Breast epithelium (tissue), 3 donors: ENCODE results near the gene SRGAP2C.
"Not testable (repeated sequence)": the region's sequence is repeated elsewhere in the genome, so short reads cannot be mapped to it uniquely, and the experiment has no call there.

Experiments used
- POLR2A ChIP-seq: fragments of 450-650 bp; IDR thresholded peaks from one replicate; pipeline ENCODE4 v1.6.1; 2016; ENCODE audit warnings: antibody characterized with exemption, mild to moderate bottlenecking, moderate library complexity
- POLR2AphosphoS5 ChIP-seq, 3 donors: sonication (generic); formaldehyde crosslinking; IDR thresholded peaks; one replicate each; pipeline ENCODE4 v1.6.1; 2017; ENCODE audit warnings: antibody characterized with exemption in 3 of 3
- TF ChIP-seq, protein P1 (sequence below), 3 donors: fragments of 450-650 bp; IDR thresholded peaks; one replicate each; pipeline ENCODE4 v1.5.1; 2016 to 2017; ENCODE audit warnings: antibody characterized with exemption in 3 of 3, mild to moderate bottlenecking in 3 of 3, moderate library complexity in 3 of 3

DNA sequence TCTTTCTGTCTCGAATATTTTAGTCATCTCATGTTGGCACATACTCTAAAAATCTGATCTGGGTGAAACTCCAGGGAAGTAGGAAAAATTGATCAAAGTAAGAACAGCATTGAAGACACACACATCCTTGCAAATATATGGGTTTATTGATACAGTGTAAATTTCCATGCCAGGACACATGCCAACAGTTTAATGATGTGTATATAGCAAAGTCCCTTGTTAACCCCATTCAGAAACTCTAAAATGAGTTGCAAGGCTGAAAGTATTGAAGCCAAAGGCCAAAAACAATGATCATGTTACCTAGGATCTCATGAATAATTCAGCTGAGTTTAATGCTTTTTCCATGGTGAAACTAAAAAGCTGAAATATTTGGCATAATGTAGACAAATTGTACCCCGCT lies 61.6 kb downstream of the SRGAP2C start:
- TF ChIP-seq, protein P1, sequence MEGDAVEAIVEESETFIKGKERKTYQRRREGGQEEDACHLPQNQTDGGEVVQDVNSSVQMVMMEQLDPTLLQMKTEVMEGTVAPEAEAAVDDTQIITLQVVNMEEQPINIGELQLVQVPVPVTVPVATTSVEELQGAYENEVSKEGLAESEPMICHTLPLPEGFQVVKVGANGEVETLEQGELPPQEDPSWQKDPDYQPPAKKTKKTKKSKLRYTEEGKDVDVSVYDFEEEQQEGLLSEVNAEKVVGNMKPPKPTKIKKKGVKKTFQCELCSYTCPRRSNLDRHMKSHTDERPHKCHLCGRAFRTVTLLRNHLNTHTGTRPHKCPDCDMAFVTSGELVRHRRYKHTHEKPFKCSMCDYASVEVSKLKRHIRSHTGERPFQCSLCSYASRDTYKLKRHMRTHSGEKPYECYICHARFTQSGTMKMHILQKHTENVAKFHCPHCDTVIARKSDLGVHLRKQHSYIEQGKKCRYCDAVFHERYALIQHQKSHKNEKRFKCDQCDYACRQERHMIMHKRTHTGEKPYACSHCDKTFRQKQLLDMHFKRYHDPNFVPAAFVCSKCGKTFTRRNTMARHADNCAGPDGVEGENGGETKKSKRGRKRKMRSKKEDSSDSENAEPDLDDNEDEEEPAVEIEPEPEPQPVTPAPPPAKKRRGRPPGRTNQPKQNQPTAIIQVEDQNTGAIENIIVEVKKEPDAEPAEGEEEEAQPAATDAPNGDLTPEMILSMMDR (IDR thresholded peaks at IDR 0.05): not testable (repeated sequence)
- TF ChIP-seq POLR2A; POLR2AphosphoS5 (IDR thresholded peaks at IDR 0.05): not testable (repeated sequence)
